ENCODE data around the gene AKAP11. TPM values are rescaled to one million over a fixed set of nuclear protein-coding genes. Genes with fewer than 3 reads are reported as not detected.

Gene AKAP11
- total RNA-seq, 1 experiment from 2014 or later, result 5.2 TPM

DNA sequence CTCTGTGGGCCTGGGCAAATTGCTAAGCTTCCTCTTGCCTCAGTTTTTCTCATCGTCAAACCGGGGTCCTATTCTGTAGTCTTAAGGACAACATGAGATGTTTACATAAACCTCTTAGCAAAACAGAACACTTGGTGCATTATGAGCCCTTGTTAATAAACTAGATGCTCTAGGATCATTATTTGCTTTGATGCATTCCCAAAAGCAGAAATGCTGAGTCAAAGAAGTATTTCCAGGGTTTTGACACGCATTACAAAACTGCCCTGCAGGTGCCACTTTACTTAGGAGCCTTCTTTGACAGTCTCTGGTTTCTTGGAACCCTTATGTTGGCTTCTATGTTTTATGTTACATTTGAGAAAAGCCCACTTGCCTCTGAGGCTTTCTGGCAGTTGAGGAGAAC lies 12.1 kb downstream of the AKAP11 start:
- no TSS peak for BruUV-seq (replicated peaks)
- ChIA-PET POLR2A (ENCODE audit: unreplicated experiment) (no interaction called here), CTCF (no interaction called here)
- Histone ChIP-seq H3K27me3 (ENCODE audit: low read length) (no peaks in the 10 kb centered on the region), H3K27ac (ENCODE audit: low read length) (no peak overlapping the region), H3K9ac (ENCODE audit: low read length) (no peak overlapping the region), H3F3A (ENCODE audit: low read length, unreplicated experiment) (no peaks in the 10 kb centered on the region), H3K9me2 (replicated peaks; ENCODE audit: low read length) (no peaks in the 10 kb centered on the region), H3K9me3 (ENCODE audit: low read length) (no peaks in the 10 kb centered on the region), H3K4me2 (ENCODE audit: low read length) (no peak overlapping the region), H3K79me2 (ENCODE audit: low read length) (peaks cover 36% of the 10 kb centered on the region), H3K36me3 (ENCODE audit: low read depth, low read length) (no peaks in the 10 kb centered on the region; the same call in 1 of the 2 replicates), H3K4me1 (ENCODE audit: insufficient read depth, low read length) (peaks cover 5% of the 10 kb centered on the region; the same call in 1 of the 2 replicates), H4K20me1 (ENCODE audit: low read length) (no peaks in the 10 kb centered on the region), H2AFZ (ENCODE audit: low read length) (no peak overlapping the region), H3K4me3 (ENCODE audit: low read length) (no peak overlapping the region)
- ATAC-seq, result no peak
- no peak for DNase-seq
- TF ChIP-seq, protein P1, sequence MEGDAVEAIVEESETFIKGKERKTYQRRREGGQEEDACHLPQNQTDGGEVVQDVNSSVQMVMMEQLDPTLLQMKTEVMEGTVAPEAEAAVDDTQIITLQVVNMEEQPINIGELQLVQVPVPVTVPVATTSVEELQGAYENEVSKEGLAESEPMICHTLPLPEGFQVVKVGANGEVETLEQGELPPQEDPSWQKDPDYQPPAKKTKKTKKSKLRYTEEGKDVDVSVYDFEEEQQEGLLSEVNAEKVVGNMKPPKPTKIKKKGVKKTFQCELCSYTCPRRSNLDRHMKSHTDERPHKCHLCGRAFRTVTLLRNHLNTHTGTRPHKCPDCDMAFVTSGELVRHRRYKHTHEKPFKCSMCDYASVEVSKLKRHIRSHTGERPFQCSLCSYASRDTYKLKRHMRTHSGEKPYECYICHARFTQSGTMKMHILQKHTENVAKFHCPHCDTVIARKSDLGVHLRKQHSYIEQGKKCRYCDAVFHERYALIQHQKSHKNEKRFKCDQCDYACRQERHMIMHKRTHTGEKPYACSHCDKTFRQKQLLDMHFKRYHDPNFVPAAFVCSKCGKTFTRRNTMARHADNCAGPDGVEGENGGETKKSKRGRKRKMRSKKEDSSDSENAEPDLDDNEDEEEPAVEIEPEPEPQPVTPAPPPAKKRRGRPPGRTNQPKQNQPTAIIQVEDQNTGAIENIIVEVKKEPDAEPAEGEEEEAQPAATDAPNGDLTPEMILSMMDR (conservative IDR thresholded peaks at IDR 0.05; ENCODE audit: low read depth, low read length), result no peak
- intact Hi-C loops (cut with micrococcal nuclease), result no loop called here

DNA sequence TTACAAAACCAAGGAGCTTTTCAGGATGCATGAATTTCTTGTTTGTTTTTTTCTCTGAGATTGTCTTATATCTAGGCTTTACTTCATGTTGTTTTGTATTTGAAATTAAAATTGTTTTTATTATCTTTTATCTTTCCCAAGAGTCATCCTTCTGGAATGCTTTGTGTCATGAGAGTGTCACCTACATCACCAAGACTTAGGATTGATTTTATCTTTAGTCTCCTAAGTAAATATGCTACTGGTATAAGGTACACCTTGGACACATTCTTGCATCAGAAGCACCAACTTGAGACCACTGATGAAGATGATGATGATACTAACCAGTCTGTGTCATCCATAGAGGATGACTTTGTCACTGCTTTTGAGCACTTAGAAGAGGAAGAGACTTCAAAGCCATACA lies 26.4 kb downstream of the AKAP11 start:
- Histone ChIP-seq H3K9ac (ENCODE audit: low read length) (no peak overlapping the region), H3K4me3 (ENCODE audit: low read length) (no peak overlapping the region), H3F3A (ENCODE audit: low read length, unreplicated experiment) (no peaks in the 10 kb centered on the region), H3K9me3 (ENCODE audit: low read length) (no peaks in the 10 kb centered on the region), H3K36me3 (ENCODE audit: low read depth, low read length) (peaks cover 13% of the 10 kb centered on the region), H2AFZ (ENCODE audit: low read length) (no peak overlapping the region), H3K4me2 (ENCODE audit: low read length) (no peak overlapping the region), H3K4me1 (ENCODE audit: insufficient read depth, low read length) (0 out of 2 replicates have a peak, but pooled peaks cover 5% of the 10 kb centered on the region), H3K9me2 (replicated peaks; ENCODE audit: low read length) (no peaks in the 10 kb centered on the region), H3K27ac (ENCODE audit: low read length) (no peak overlapping the region), H3K27me3 (ENCODE audit: low read length) (no peaks in the 10 kb centered on the region), H4K20me1 (ENCODE audit: low read length) (no peaks in the 10 kb centered on the region), H3K79me2 (ENCODE audit: low read length) (no peaks in the 10 kb centered on the region)
- BruUV-seq (replicated peaks), result no TSS peak
- POLR2A ChIA-PET (ENCODE audit: unreplicated experiment), result no interaction called here
- CTCF ChIA-PET, result no interaction called here
- no peak for ATAC-seq
- intact Hi-C loops (cut with micrococcal nuclease), result no loop called here
- TF ChIP-seq EZH2phosphoT487 (IDR thresholded peaks at IDR 0.05; ENCODE audit: borderline replicate concordance, low read length), result no peak
- TF ChIP-seq, protein P1 (conservative IDR thresholded peaks at IDR 0.05; ENCODE audit: low read depth, low read length), result no peak
- no peak for TF ChIP-seq EZH2 (IDR thresholded peaks at IDR 0.05; ENCODE audit: low read length, unreplicated experiment)
- DNase-seq, result peak; percentile 28

DNA sequence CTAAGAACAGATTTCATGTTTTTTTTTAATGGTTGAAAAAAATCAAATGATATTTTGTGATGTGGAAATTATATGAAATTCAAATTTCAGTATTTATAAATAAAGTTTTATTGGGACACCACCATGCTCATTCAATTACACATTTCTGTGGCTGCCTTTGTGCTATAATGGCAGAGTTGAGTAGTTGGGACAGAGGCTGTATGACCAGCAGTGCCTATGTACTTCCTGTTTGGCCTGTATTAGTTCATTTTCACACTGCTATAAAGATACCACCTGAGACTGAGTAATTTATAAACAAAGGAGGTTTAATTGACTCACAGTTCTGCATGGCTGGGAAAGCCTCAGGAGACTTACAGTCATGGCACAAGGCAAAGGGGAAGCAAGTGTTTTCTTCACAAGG lies 33.6 kb downstream of the AKAP11 start:
- Histone ChIP-seq H3K27ac (ENCODE audit: low read length) (no peak overlapping the region), H3K4me1 (ENCODE audit: insufficient read depth, low read length) (no peaks in the 10 kb centered on the region), H3F3A (ENCODE audit: low read length, unreplicated experiment) (no peaks in the 10 kb centered on the region), H3K79me2 (ENCODE audit: low read length) (no peaks in the 10 kb centered on the region), H3K9me3 (ENCODE audit: low read length) (no peaks in the 10 kb centered on the region), H3K36me3 (ENCODE audit: low read depth, low read length) (peaks cover 2% of the 10 kb centered on the region; the same call in 1 of the 2 replicates), H3K9me2 (replicated peaks; ENCODE audit: low read length) (no peaks in the 10 kb centered on the region), H3K9ac (ENCODE audit: low read length) (no peak overlapping the region), H2AFZ (ENCODE audit: low read length) (no peak overlapping the region), H3K27me3 (ENCODE audit: low read length) (no peaks in the 10 kb centered on the region), H3K4me3 (ENCODE audit: low read length) (no peak overlapping the region), H3K4me2 (ENCODE audit: low read length) (no peak overlapping the region), H4K20me1 (ENCODE audit: low read length) (no peaks in the 10 kb centered on the region)
- no peak for ATAC-seq
- no TSS peak for BruUV-seq (replicated peaks)
- TF ChIP-seq EZH2phosphoT487 (IDR thresholded peaks at IDR 0.05; ENCODE audit: borderline replicate concordance, low read length) (no peak), EZH2 (IDR thresholded peaks at IDR 0.05; ENCODE audit: low read length, unreplicated experiment) (no peak)
- TF ChIP-seq, protein P1 (conservative IDR thresholded peaks at IDR 0.05; ENCODE audit: low read depth, low read length), result no peak
- no peak for DNase-seq
- POLR2A ChIA-PET (ENCODE audit: unreplicated experiment), result no interaction called here
- intact Hi-C loops (cut with micrococcal nuclease), result no loop called here
- CTCF ChIA-PET, result no interaction called here
